HepG2 (cell line): Measurements from ENCODE around the gene SEC14L5. TPM values are rescaled to one million over a fixed set of nuclear protein-coding genes. Genes with fewer than 3 reads are reported as not detected.

Experiments
- AHR ChIP-seq: IDR thresholded peaks from 2 replicates; pipeline ENCODE4 v1.6.1; 2018; ENCODE audit warnings: missing genetic modification reagents, missing compliant biosample characterization
- MTA1 ChIP-seq: sonication (generic); formaldehyde crosslinking; IDR thresholded peaks from 2 replicates; pipeline ENCODE4 v1.4.0; 2020; ENCODE audit warnings: missing genetic modification reagents, mild to moderate bottlenecking, borderline replicate concordance
- MTF2 ChIP-seq: sonication (generic); formaldehyde crosslinking; IDR thresholded peaks from 2 replicates; pipeline ENCODE4 v1.5.0; 2020; ENCODE audit warnings: missing genetic modification reagents, borderline replicate concordance
- NFATC3 ChIP-seq: sonication (generic); formaldehyde crosslinking; IDR thresholded peaks from 2 replicates; pipeline ENCODE4 v1.5.1; 2020; ENCODE audit warnings: mild to moderate bottlenecking, missing genetic modification reagents
- NFIB ChIP-seq: sonication (generic); formaldehyde crosslinking; IDR thresholded peaks from 2 replicates; pipeline ENCODE4 v1.9.0; 2021; ENCODE audit warnings: missing genetic modification reagents, mild to moderate bottlenecking, borderline replicate concordance
- ZFAT ChIP-seq: sonication (generic); formaldehyde crosslinking; conservative IDR thresholded peaks from 2 replicates; pipeline ENCODE4 v1.8.1; 2023; ENCODE audit warnings: missing genetic modification reagents, inconsistent platforms
- ZKSCAN5 ChIP-seq: sonication (generic); formaldehyde crosslinking; IDR thresholded peaks from 2 replicates; pipeline ENCODE4 v1.5.1; 2020; ENCODE audit warnings: mild to moderate bottlenecking, missing genetic modification reagents
- polyA plus RNA-seq, 8 experiments: library from polyadenylated mRNA; depleted of rRNA in 3 of 8; stranded (reverse) in 7 of 8; unstranded in 1 of 8; fragments of >200 nt; fragmentation: Illumina TruSeq in 4 of 8; extraction: Trizol in 4 of 8; gene quantifications; 2 replicates each; pipeline versions ENCODE4 v1.2.1 to v1.2.3, GENCODE V29; 2011 to 2016; ENCODE audit warnings: low read depth in 4 of 8, missing spikeins in 1 of 8, mixed read lengths in 1 of 8; ENCODE audit not compliant: insufficient read depth in 1 of 8
- total RNA-seq, 5 experiments: library from RNA; depleted of rRNA; stranded (reverse); fragments of >200 nt; fragmentation: Illumina TruSeq; extraction: Trizol; gene quantifications; 2 replicates each; pipeline ENCODE4 v1.2.3, GENCODE V29; 2016; ENCODE audit warnings: low read depth in 1 of 5
- TF ChIP-seq, protein P1 (sequence below): sonication (generic); formaldehyde crosslinking; IDR thresholded peaks from 2 replicates; pipeline ENCODE4 v1.8.1; 2023; ENCODE audit warnings: missing genetic modification reagents, mild to moderate bottlenecking, borderline replicate concordance
- TF ChIP-seq, protein P2 (sequence below): sonication (generic); formaldehyde crosslinking; IDR thresholded peaks from 2 replicates; pipeline ENCODE4 v1.9.0; 2022; ENCODE audit warnings: missing genetic modification reagents, mild to moderate bottlenecking, borderline replicate concordance
- TF ChIP-seq, protein P3 (sequence below): sonication (generic); formaldehyde crosslinking; IDR thresholded peaks from 2 replicates; pipeline ENCODE4 v1.4.0; 2020; ENCODE audit warnings: missing genetic modification reagents, mild to moderate bottlenecking, borderline replicate concordance
- TF ChIP-seq, protein P4 (sequence below): sonication (generic); formaldehyde crosslinking; IDR thresholded peaks from 2 replicates; pipeline ENCODE4 v1.4.0; 2020; ENCODE audit warnings: missing genetic modification reagents
- TF ChIP-seq, protein P5 (sequence below): sonication (generic); formaldehyde crosslinking; IDR thresholded peaks from 2 replicates; pipeline ENCODE4 v1.5.1; 2020; ENCODE audit warnings: mild to moderate bottlenecking, missing genetic modification reagents, moderate library complexity
- TF ChIP-seq, protein P6 (sequence below): sonication (generic); formaldehyde crosslinking; IDR thresholded peaks from 2 replicates; pipeline ENCODE4 v1.5.1; 2020; ENCODE audit warnings: missing genetic modification reagents, mild to moderate bottlenecking, borderline replicate concordance

The SEC14L5 gene
- total and polyA plus RNA-seq, 2 of the 13 experiments (the other 11 are each of a cell fraction or from before 2014, with no cell fraction given), result 0.40 to 0.42 TPM

DNA sequence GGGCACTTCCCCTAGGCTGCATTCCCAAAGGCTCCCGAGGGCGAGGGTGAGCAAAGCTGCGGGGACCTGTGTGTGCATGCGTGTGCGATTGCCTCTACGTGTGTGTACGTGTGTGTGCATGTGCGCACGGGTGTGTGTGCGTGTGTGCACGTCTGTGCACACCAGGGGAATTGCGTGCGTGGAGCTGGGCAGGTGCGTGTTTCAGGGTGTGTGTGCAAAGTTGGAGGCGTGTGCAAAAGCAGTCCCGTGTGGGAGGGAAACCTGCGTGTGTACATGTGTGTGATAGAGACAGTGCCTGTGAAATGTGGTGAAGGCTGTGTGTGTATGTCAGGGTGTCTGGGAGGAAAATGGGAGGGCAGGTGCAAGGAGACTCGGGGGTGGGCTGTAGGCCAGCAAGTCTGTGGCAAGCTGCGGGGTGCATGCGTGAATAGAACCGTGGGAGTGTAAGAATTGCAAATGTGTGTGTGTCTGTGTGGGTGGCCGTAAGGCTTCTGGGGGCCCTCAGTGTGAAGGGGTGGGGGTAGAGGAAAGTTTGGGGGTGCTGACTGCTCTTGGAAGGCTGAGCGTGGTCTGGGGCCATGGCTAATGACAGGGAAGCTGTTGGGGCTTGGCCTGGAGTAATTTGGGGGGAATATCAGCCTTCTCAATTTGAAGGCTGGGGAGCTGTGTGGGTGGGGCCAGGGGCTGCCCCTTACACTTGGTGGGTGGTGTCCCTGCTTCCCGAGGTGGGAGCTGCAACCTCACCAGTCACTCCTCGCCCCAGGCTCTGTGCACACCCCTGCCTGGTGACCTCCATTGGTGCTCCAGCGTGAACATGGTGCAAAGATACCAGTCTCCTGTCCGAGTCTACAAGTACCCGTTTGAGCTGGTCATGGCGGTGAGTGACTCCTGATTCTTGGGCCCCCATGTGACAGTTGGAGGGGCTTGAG is 644 bp downstream of the SEC14L5 start (continued):
- TF ChIP-seq NFIB (CRISPR knock-in tag), result no peak
- TF ChIP-seq, protein P1, sequence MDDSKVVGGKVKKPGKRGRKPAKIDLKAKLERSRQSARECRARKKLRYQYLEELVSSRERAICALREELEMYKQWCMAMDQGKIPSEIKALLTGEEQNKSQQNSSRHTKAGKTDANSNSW, result peak; percentile 89; the same call in 1 of the 2 replicates
- peak; percentile 32; the same call in 1 of the 2 replicates for TF ChIP-seq ZKSCAN5
- TF ChIP-seq, protein P2, sequence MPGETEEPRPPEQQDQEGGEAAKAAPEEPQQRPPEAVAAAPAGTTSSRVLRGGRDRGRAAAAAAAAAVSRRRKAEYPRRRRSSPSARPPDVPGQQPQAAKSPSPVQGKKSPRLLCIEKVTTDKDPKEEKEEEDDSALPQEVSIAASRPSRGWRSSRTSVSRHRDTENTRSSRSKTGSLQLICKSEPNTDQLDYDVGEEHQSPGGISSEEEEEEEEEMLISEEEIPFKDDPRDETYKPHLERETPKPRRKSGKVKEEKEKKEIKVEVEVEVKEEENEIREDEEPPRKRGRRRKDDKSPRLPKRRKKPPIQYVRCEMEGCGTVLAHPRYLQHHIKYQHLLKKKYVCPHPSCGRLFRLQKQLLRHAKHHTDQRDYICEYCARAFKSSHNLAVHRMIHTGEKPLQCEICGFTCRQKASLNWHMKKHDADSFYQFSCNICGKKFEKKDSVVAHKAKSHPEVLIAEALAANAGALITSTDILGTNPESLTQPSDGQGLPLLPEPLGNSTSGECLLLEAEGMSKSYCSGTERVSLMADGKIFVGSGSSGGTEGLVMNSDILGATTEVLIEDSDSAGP (CRISPR knock-in tag), result 0 out of 2 replicates have a peak, but pooled peaks have one; percentile 9
- peak; percentile 85; the same call in 1 of the 2 replicates for TF ChIP-seq NFATC3
- TF ChIP-seq, protein P3, sequence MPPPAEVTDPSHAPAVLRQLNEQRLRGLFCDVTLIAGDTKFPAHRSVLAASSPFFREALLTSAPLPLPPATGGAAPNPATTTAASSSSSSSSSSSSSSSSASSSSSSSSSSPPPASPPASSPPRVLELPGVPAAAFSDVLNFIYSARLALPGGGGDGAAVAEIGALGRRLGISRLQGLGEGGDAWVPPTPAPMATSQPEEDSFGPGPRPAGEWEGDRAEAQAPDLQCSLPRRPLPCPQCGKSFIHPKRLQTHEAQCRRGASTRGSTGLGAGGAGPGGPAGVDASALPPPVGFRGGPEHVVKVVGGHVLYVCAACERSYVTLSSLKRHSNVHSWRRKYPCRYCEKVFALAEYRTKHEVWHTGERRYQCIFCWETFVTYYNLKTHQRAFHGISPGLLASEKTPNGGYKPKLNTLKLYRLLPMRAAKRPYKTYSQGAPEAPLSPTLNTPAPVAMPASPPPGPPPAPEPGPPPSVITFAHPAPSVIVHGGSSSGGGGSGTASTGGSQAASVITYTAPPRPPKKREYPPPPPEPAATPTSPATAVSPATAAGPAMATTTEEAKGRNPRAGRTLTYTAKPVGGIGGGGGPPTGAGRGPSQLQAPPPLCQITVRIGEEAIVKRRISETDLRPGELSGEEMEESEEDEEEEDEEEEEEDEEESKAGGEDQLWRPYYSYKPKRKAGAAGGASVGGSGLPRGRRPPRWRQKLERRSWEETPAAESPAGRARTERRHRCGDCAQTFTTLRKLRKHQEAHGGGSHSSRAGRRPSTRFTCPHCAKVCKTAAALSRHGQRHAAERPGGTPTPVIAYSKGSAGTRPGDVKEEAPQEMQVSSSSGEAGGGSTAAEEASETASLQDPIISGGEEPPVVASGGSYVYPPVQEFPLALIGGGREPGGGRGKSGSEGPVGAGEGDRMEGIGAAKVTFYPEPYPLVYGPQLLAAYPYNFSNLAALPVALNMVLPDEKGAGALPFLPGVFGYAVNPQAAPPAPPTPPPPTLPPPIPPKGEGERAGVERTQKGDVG (CRISPR knock-in tag), result 0 out of 2 replicates have a peak, but pooled peaks have one; percentile 39
- TF ChIP-seq MTA1, result peak; percentile 75; the same call in 1 of the 2 replicates
- 0 out of 2 replicates have a peak, but pooled peaks have one; percentile 56 for TF ChIP-seq AHR (CRISPR knock-in tag)
- TF ChIP-seq, protein P4, sequence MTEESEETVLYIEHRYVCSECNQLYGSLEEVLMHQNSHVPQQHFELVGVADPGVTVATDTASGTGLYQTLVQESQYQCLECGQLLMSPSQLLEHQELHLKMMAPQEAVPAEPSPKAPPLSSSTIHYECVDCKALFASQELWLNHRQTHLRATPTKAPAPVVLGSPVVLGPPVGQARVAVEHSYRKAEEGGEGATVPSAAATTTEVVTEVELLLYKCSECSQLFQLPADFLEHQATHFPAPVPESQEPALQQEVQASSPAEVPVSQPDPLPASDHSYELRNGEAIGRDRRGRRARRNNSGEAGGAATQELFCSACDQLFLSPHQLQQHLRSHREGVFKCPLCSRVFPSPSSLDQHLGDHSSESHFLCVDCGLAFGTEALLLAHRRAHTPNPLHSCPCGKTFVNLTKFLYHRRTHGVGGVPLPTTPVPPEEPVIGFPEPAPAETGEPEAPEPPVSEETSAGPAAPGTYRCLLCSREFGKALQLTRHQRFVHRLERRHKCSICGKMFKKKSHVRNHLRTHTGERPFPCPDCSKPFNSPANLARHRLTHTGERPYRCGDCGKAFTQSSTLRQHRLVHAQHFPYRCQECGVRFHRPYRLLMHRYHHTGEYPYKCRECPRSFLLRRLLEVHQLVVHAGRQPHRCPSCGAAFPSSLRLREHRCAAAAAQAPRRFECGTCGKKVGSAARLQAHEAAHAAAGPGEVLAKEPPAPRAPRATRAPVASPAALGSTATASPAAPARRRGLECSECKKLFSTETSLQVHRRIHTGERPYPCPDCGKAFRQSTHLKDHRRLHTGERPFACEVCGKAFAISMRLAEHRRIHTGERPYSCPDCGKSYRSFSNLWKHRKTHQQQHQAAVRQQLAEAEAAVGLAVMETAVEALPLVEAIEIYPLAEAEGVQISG, result peak; percentile 16
- TF ChIP-seq, protein P5, sequence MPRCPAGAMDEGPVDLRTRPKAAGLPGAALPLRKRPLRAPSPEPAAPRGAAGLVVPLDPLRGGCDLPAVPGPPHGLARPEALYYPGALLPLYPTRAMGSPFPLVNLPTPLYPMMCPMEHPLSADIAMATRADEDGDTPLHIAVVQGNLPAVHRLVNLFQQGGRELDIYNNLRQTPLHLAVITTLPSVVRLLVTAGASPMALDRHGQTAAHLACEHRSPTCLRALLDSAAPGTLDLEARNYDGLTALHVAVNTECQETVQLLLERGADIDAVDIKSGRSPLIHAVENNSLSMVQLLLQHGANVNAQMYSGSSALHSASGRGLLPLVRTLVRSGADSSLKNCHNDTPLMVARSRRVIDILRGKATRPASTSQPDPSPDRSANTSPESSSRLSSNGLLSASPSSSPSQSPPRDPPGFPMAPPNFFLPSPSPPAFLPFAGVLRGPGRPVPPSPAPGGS (CRISPR knock-in tag), result 0 out of 2 replicates have a peak, but pooled peaks have one; percentile 60
- no peak for TF ChIP-seq ZFAT (CRISPR knock-in tag)
- TF ChIP-seq, protein P6, sequence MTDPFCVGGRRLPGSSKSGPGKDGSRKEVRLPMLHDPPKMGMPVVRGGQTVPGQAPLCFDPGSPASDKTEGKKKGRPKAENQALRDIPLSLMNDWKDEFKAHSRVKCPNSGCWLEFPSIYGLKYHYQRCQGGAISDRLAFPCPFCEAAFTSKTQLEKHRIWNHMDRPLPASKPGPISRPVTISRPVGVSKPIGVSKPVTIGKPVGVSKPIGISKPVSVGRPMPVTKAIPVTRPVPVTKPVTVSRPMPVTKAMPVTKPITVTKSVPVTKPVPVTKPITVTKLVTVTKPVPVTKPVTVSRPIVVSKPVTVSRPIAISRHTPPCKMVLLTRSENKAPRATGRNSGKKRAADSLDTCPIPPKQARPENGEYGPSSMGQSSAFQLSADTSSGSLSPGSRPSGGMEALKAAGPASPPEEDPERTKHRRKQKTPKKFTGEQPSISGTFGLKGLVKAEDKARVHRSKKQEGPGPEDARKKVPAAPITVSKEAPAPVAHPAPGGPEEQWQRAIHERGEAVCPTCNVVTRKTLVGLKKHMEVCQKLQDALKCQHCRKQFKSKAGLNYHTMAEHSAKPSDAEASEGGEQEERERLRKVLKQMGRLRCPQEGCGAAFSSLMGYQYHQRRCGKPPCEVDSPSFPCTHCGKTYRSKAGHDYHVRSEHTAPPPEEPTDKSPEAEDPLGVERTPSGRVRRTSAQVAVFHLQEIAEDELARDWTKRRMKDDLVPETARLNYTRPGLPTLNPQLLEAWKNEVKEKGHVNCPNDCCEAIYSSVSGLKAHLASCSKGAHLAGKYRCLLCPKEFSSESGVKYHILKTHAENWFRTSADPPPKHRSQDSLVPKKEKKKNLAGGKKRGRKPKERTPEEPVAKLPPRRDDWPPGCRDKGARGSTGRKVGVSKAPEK (CRISPR knock-in tag), result 0 out of 2 replicates have a peak, but pooled peaks have one; percentile 60
- 0 out of 2 replicates have a peak, but pooled peaks have one; percentile 6 for TF ChIP-seq MTF2 (CRISPR knock-in tag)
